Measurements from ENCODE around the gene NUBP1.

The NUBP1 gene

DNA sequence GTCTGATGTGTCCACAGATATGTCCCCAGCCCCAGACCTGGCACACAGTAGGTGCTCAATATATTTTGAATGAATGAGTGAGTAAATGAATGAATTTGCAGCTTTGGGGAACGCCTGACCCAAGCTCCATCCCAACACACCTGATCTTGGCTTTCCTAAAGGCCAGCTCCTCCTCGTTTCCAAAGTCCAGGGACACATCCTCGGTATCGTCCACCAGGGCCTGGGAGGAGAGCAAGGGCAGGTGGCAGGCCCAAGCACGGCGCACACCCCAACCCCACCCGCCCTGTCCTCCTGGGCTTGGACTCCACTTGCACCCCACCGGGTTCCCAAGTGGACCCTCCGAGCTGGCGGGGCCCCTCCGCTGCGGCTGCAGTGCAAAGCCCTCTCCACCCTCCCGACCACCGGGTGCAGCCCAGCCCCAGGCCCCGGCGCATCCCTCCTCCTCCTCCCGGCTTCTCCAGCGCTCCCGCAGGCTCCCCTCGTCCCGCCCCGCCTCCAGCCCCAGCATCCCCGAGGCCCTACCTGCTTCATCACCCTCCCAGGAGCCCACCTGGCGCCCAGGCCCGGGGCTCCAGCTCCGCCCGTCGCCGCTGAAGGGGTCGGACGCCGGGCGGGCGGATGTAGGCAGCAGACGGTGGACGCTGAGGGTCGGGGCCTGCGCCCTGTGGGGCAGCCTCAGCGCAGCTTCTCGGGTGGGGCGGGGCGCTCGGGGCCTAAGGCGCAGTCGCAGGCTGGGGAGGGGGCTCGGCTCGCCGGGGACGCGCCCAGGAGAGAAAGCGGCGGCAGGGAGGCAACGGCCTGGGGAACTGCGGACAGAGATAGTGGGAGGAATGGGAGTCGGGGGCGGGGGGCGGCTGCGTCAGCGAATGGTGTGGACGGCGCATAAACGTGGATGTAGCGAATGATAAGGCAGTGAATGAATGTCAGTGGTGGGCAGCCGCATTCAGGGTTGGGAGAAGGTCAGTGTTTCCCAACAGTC lies 74.6 kb downstream of the NUBP1 start, which contains the start of gene TVP23A:
Gene TVP23A (minus strand): TSS at position 832 of the 979 bp plus-strand sequence. CDS start 301 bp downstream, at position 531.
- TF ChIP-seq, protein P1, sequence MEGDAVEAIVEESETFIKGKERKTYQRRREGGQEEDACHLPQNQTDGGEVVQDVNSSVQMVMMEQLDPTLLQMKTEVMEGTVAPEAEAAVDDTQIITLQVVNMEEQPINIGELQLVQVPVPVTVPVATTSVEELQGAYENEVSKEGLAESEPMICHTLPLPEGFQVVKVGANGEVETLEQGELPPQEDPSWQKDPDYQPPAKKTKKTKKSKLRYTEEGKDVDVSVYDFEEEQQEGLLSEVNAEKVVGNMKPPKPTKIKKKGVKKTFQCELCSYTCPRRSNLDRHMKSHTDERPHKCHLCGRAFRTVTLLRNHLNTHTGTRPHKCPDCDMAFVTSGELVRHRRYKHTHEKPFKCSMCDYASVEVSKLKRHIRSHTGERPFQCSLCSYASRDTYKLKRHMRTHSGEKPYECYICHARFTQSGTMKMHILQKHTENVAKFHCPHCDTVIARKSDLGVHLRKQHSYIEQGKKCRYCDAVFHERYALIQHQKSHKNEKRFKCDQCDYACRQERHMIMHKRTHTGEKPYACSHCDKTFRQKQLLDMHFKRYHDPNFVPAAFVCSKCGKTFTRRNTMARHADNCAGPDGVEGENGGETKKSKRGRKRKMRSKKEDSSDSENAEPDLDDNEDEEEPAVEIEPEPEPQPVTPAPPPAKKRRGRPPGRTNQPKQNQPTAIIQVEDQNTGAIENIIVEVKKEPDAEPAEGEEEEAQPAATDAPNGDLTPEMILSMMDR (IDR thresholded peaks at IDR 0.05; ENCODE audit: control extremely low read depth, extremely low read depth, low read depth, missing control alignments): no peak
- POLR2A ChIA-PET: no interaction called here
- DNase-seq (ENCODE audit: extremely low spot score): no peak
- CTCF ChIA-PET: interaction anchor here (0.9 to 1.6 kb wide), 6 partner anchors 11 to 59 kb away, joined by 3 to 5 read pairs (median 3); no protein-coding TSS in a partner anchor
